GM12892 (cell line): ENCODE data around the gene ZNF438.

Experiments
- POLR2A ChIP-seq: IDR thresholded peaks from 2 replicates; pipeline ENCODE4 v1.6.1; 2011; ENCODE audit warnings: low read depth, low read length, control low read depth
- POLR2AphosphoS5 ChIP-seq: IDR thresholded peaks from 2 replicates; pipeline ENCODE4 v1.6.1; 2011; ENCODE audit warnings: low read depth, low read length, control low read depth
- TAF1 ChIP-seq: IDR thresholded peaks from 2 replicates; pipeline ENCODE4 v1.6.1; 2011; ENCODE audit warnings: low read depth, mild to moderate bottlenecking, control low read depth, low read length, borderline replicate concordance

DNA sequence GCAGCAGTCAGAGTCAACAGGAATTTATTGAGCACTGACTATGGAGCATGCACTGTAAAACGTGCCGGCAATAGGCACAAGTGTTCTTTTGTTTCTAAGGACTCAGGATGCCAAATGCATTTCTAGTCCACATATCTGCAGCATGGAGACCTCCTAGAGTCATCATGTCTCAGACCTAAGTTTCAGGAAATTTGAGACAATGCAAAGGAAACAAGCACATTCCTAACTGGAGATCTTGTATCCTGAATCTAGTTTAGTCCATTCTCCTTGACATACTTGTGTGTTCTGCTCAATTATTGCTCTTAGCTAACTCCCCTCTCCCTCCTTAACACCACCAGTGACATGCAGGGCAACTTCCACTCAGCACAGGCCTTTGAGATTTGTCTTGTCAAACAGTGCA, 173.2 kb downstream of the ZNF438 start:
- TF ChIP-seq POLR2A (no peak), POLR2AphosphoS5 (no peak), TAF1 (no peak)
